NCI-H2107 treated with DMSO at 0.1 percent for 48 hours (cell line): ENCODE measurements around the gene PHACTR3.

Experiments used
- DNase-seq: peaks from one replicate; lab custom pipeline; 2025; ENCODE audit not compliant: unreplicated experiment; lab: John Stamatoyannopoulos, UW

PHACTR3 gene

GRCh38 chr20:59573837-59574236, 30.5 kb upstream of the PHACTR3 start:
- no peak for DNase-seq

DNA sequence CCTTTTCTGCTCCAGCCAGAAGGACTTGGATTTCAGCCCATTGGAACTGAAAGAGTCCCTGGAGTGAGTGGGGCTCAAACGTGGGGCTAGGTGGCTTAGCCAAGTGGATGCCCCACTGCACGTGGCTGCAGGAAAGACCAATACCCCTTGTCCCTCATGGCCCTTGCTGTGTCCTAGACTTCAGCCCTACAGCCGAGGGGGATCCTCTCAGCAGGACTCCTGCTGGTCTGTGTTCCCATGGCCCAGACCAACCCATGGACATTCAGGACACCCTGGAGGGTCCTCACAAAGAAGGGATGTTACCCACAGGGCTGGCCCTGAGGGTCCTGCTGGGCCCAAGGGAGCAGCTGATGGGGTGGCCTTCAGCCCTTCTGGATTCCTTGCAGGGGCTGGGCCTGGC, 30.0 kb upstream of the PHACTR3 start:
- DNase-seq, result no peak

DNA sequence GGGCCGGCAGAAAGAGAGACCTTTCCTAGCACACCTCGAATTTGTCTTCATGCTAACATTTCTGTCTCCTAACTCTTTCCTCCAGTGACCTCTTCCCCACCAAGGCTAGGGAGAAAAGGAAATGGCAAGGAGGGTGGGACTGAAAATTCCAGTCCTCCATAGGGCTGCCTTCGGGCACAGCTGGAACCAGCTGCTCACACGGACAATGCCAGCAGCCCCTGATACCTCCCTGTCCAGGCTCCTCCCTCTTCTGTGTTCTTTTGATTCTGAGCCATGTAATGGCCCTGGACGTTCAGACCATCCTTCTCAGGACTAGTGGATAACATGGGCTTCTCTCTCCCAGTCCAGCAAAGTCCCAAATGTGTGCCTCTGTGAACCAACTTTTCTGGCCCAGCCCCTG, 29.1 kb upstream of the PHACTR3 start:
- DNase-seq, result no peak

GRCh38 chr20:59575653-59576052, 28.7 kb upstream of the PHACTR3 start:
- DNase-seq, result no peak

DNA sequence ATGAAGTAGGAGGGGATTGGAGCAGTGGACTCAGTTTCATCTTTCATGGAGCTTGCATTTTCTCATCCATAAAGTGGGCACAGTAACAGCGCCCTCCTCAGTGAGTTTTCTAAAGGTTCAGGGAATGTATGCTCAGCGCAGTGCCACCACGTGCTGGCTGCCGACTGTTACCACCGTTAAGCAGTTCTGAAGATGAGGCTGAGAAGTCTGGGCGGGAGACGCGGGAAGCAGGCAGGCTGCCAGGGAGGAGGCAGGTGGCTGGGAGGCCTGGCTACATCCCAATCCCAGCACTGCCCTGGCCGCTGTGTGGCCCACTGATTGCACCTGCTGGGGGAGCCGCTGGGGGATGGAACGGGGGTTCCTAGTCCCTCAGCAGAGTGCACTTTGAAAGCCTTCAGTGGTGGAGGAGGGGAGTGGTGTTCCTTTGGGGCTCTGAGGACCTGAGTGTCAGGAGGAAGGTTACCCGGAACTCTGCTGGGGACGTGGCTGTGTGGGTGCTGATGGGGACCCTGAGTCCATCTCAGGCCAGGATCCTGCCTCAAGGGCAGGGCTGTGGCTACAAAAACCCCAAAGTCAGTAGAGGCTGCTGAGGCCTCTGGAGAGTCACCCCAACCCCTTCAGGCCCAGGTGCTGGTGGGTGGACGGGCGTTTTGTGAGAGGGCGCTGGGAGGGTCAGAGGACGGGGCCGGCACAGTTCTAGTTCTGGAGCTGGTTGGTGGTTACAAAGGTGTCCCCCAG, 28.0 kb upstream of the PHACTR3 start:
- no peak for DNase-seq

DNA sequence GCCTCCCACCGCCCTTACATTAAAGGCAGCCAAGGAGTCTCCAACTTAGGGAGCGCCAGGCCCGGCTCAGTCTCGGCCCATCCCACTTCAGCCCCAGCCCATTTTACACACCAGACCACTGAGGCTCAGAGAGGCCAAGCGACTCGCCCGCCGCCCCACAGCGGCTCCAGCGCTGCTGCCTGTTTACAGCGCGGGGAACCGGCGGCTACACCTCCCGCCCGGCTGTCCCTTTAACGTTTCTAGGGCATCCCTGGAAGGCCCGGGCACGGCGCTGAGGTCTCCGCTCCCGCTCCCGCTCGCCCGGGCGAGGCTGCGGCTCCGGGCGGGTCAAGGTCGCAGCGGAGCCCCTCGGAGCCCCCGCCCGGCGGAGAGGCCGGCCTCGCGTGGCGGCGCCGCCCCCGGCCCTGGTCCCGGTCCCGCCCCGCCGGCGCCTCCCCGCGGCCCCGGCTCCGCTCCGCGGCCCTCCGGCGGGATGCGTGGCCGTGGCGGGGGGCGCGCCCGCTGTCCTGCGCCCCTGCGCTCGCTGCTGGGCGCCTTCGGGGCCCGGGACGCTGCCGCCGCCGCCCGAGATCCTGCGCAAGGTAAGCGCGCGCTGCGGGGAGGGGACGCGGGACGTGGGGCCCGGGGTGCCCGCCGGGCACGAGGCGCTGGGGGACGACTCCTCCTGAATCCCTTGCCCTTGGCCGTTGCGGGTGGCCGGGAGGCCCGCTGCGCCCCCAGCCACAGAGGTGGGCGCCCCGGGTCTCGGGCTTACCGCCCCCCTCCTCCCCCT, 27.1 kb upstream of the PHACTR3 start:
- DNase-seq, result no peak

DNA sequence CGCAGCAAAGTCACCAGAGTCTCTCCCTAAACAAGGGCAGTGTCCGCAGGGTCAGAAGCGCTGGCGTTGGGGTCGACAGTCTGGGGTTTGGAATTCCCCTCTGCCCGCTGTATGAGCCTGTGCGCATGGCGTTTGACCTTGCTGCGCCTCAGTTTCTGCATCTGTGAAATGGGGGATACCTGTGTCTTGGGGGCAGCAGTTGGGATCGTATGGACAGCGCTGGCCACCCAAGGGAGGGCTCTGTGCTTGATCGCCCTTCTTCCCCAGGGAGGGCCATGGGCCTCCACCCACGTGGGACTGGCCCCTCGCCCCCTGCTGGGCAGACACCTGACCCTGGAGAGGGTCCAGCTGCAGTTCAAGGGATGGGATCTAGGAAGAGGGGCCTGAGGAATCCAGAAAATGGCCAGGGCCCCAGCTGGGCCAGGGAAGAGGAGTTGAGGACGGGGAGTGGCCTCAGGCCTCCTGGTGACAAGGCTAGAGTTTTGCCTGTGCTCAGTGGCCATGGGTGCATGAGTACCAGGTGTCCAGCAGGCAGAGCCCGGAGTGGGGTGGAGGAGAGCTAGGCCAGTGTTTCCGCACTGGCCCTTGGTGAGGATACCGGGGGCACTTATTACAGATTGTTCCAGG, 26.4 kb upstream of the PHACTR3 start:
- DNase-seq, result no peak

GRCh38 chr20:59578436-59579403, 25.6 kb upstream of the PHACTR3 start:
- DNase-seq, result no peak

GRCh38 chr20:59579404-59580145, 24.8 kb upstream of the PHACTR3 start:
- DNase-seq, result no peak

- DNase-seq, result no peak
Measured at GRCh38 chr20:59580146-59580946, 24.0 kb upstream of the PHACTR3 start.

DNA sequence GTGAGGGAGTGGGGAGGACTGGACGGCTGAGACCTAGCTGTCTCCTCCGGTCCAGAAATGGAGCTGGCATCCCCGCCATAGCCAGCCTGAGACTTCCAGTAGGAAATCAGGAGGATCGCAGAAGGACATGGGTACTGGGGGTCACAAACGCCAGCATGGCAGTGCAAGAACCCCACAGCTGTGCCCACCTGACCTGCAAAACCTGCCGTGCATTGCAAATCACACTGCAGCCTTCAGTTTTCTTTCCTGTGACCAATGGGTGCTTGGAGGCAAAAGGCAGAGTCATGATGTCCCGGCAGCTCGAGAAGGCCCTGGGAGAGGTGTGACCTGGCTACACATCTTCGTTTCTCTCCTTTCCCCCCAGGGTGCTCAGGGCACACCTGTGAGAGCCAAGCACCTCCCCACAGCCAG, 23.3 kb upstream of the PHACTR3 start:
- no peak for DNase-seq

DNA sequence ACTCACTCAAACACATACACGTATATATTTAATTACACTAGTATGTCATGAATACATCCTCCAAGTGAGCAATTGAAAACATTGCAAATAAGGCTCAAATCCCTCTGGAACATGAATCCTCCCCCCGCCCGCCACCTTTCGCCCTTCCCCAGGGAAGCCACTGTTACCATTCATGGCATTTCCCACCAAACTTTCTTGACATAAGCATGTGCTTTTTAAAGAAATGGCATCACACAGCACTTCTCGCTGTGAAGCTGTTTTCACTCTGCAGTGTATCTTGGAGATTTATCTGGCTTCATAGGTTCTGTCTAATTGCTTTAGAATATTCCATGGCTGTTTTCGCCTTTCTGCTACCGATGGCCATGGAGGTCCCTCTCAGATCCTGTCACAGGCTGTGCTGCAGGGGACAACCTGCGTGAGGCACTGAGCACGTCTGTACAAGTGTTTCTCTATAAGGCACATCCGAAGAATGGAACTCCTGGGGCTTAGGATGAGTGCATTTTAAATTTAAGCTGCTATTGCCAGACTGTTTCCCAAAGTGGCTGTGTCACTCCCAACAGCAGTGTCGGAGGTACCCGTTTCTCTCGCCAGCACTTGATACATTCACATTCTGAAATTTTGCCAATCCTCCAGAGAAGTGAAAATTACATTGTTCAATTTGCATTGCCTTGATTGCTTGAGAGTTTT, 22.2 kb upstream of the PHACTR3 start:
- no peak for DNase-seq

- no peak for DNase-seq
Measured at GRCh38 chr20:59583428-59584277, 20.7 kb upstream of the PHACTR3 start.

GRCh38 chr20:59584278-59584925, 19.9 kb upstream of the PHACTR3 start:
- no peak for DNase-seq

DNA sequence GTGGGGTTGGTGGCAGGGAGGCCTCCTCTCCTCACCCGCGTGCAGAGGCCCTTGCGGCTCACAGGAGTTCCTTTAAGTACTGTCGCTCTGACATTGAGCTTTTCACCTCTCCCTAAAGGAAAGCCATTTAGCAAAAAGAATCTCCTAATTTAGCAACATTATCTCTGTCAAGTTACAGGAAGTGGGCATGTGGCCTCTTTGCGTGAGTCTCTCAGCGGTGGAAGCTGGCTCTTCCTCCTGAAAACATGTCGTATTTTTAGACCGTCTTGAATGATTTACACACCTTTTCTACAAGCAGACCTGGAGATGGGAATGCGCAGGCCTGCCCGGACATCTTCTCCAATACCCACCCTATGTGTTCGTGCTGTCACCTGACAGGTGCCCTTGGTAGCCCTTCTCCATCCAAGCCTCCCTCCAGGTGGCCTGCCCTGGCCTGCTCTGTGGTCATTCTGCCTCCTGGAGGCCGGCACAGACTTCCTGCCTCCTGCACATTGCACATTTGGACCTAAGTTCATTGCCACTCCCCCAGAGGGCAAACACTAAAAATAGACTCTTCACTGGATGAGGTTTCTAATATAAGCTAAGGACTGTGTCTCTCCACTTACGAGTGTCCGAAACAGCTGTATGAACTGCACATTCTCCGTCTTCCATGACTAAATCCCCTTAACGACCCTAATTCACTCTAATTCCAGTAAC, 18.5 kb upstream of the PHACTR3 start:
- no peak for DNase-seq

DNA sequence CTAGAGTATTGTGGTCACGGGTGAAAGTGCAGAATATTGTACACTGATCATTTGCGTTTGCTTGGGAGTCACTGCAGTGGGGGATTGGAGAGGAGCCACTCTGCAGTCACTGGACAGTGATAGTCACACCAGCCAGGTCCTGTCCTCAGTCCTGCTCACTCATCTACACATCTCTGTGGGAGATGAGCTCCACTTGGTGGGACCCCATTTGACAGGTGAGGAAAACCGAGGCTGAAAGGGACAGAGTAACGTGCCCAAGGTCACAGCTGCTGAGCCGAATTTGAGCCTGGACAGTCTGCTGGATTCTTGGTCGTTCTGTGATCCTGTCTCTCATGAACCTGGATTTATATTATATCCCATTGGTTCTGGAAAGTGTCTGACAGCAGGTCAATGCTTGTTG, 17.7 kb upstream of the PHACTR3 start:
- DNase-seq, result no peak

DNA sequence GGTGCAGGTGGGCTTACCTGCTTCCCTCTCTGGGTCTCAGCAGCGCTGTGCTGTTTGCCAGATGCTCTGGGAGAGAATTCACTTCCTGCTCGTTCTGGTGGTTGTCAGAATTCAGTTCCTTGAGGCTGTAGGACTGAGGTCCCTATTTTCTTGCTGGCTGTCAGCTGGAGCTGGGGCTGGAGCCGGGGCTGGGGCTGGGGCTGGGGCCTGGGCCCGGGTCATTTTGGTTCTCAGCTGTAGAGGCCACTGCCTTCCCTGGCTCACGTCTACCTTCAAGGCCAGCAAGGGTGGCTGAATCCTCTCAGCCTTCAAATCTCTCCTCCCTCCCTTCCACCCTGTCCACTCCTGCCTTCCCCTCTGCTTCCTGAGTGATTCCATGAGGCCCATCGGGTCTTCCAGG, 16.8 kb upstream of the PHACTR3 start:
- no peak for DNase-seq
